OCI-LY3 (cell line): ENCODE measurements around the gene RPS3.

Source experiments
- EZH2phosphoT487 ChIP-seq: fragments of 200-600 bp; shearing (Covaris generic); IDR thresholded peaks from 2 replicates; pipeline ENCODE4 v1.6.1; 2018; ENCODE audit warnings: antibody characterized with exemption, mixed run types, low read depth
- TF ChIP-seq, protein P1 (sequence below): fragments of 200-600, 300-600 bp; sonication (generic); IDR thresholded peaks from 2 replicates; pipeline ENCODE4 v1.5.1; 2014; ENCODE audit warnings: antibody characterized with exemption, low read length, low read depth

DNA sequence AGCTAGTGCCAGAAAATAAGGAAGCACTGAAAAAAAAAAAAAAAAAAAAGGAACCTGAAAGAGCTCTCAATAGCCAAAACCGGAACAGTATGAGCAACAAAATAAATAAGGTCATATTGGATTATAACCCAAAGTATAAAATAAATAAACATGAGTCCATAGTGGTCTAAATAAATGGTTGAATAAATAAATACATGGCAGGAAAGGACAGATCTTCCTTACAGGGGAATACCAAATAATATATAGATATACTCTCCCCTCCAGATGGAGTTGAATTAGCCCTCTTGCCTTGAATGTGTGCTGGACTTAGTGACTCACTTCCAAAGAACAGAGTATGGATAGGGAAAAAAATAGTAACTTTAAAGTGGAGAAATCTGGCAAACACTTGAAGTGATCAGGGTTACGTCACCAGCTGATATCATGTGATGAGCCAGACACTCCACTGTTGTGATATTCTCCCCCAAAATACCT lies 33.6 kb upstream of the RPS3 start:
- TF ChIP-seq, protein P1, sequence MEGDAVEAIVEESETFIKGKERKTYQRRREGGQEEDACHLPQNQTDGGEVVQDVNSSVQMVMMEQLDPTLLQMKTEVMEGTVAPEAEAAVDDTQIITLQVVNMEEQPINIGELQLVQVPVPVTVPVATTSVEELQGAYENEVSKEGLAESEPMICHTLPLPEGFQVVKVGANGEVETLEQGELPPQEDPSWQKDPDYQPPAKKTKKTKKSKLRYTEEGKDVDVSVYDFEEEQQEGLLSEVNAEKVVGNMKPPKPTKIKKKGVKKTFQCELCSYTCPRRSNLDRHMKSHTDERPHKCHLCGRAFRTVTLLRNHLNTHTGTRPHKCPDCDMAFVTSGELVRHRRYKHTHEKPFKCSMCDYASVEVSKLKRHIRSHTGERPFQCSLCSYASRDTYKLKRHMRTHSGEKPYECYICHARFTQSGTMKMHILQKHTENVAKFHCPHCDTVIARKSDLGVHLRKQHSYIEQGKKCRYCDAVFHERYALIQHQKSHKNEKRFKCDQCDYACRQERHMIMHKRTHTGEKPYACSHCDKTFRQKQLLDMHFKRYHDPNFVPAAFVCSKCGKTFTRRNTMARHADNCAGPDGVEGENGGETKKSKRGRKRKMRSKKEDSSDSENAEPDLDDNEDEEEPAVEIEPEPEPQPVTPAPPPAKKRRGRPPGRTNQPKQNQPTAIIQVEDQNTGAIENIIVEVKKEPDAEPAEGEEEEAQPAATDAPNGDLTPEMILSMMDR = no peak
- no peak for TF ChIP-seq EZH2phosphoT487
